Psoas muscle (tissue), 8 donors: Measurements from ENCODE around the gene ZMYND12. TPM values are rescaled to one million over a fixed set of nuclear protein-coding genes. Genes with fewer than 3 reads are reported as not detected.

ENCODE experiments used
- ATAC-seq, 4 donors: fragments of 200-7000 bp; cut with Tn5 transposase; one replicate each; pipeline ENCODE4 v1.9.1; 2020; ENCODE audit warnings: moderate library complexity in 3 of 4, mild to moderate bottlenecking in 2 of 4
- DNase-seq, 2 donors: peaks; one replicate each; pipeline ENCODE4 v3.0.0-alpha.2; 2020
- H3K27ac ChIP-seq: fragments of 200-600 bp; one replicate; pipeline ENCODE4 v1.8.0; 2022
- H3K27me3 ChIP-seq, 3 donors: fragments of 200-600 bp in 1 of 3; one replicate each; pipeline versions ENCODE4 v1.6.1 to v1.8.0; 2013 to 2022; ENCODE audit warnings: low read length in 2 of 3, mild to moderate bottlenecking in 2 of 3, moderate library complexity in 1 of 3; ENCODE audit not compliant: insufficient read depth in 3 of 3
- H3K36me3 ChIP-seq, 2 donors: fragments of 200-600 bp in 1 of 2; one replicate each; pipeline versions ENCODE4 v1.6.1 to v1.8.0; 2013 to 2022; ENCODE audit warnings: low read depth in 1 of 2, mild to moderate bottlenecking in 1 of 2, moderate library complexity in 1 of 2; ENCODE audit not compliant: insufficient read depth in 1 of 2
- H3K4me1 ChIP-seq: fragments of 200-600 bp; one replicate; pipeline ENCODE4 v1.8.0; 2022
- H3K4me3 ChIP-seq: fragments of 200-600 bp; one replicate; pipeline ENCODE4 v1.8.0; 2022; ENCODE audit warnings: mild to moderate bottlenecking
- H3K9me3 ChIP-seq: fragments of 200-600 bp; one replicate; pipeline ENCODE4 v1.8.0; 2022
- CTCF ChIP-seq: fragments of 200-600 bp; IDR thresholded peaks from one replicate; pipeline ENCODE4 v1.8.0; 2022; ENCODE audit warnings: antibody characterized with exemption
- WGBS, 3 donors: extraction: QIAGEN DNeasy Blood & Tissue Kit; methylation state at CpG; one replicate each; pipeline versions ENCODE4 v1.1.6 to v1.1.7; 2013; 5-methylcytosine and 5-hydroxymethylcytosine counted together
- intact Hi-C, 2 donors: fragments of 100-400 bp; cut with DNase I; formaldehyde crosslinking; loops; one replicate each; pipeline versions ENCODE4 v1.11.0 to v1.14.2; 2022
- polyA plus RNA-seq, 3 donors: library from polyadenylated mRNA; stranded (reverse); fragments of 200-250 nt; gene quantifications; one replicate each; pipeline ENCODE4 v1.2.3, GENCODE V29; 2013
- total RNA-seq, 4 donors: library from RNA; stranded (reverse); fragmentation: NEBNext Ultra II Directional in 2 of 4; extraction: Animal tissue kit (Norgen Biotek cat#: 25700) in 2 of 4; gene quantifications; one replicate each; pipeline versions ENCODE4 v1.2.1 to v1.2.4, GENCODE V29; 2021 to 2023
- donor health status: healthy with polysubstance abuse.
- donor health status: DM: no; HTN: no; CAD: no; lungs with moderate emphysema.
- donor health status: Bipolar disorder and iron deficiency.
- donor health status: healthy.
- donor health status: DM: yes; HTN: yes; CAD: no.
- donor health status: DM: no; HTN: no; CAD: no.
- donor health status: DM: no; HTN: no; CAD: no.
- donor health status: DM: yes; HTN: yes; CAD: no.

The ZMYND12 gene
- total and polyA plus RNA-seq, 7 donors: 0.39 to 2.7 (median 1.0) TPM

DNA sequence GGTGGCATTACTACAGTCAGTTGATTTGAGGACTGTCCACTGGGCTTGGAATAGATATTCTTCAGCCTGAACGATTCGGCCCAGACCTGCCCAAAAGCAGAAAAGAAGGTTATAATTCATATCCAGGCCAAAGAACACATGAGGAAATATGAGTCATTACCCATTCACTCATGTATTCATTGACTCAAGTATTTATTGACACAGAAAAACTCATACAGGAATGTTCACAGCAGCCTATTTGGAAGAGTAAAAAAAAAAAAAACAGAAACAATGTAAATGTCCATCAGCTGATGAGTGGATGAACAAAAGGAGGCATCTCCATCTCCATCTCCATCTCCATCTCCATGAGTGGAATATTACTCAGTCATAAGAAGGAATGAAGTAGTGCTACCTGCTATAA is 15.9 kb downstream of the ZMYND12 start:
- WGBS, 3 donors: 70 to 74% (median 73%) methylated on average over 2 of the region's 2 CpGs
- no peak for DNase-seq
- TF ChIP-seq CTCF: no peak
- Histone ChIP-seq H3K4me1 (no peaks in the 10 kb centered on the region), H3K27me3 (no peaks in the 10 kb centered on the region), H3K27ac (no peak overlapping the region), H3K4me3 (no peak overlapping the region), H3K9me3 (no peaks in the 10 kb centered on the region), H3K36me3 (no peaks in the 10 kb centered on the region)
- intact Hi-C loops: no loop called here
- no peak for ATAC-seq

DNA sequence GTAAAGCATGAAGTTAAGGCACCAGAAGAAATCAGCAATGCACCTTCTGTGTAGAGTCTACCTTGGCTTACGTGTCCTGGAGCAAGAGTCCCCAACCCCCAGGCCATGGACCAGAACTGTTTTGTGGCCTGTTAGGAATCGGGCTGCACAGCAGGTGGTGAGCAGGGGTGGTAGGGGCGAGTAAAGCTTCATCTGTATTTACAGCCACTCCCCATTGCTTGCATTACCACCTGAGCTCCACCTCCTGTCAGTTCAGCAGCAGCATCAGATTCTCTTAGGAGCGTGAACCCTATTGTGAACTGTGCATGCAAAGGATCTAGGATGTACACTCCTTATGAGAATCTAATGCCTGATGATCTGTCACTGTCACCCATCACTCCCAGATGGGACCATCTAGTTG is 21.5 kb downstream of the ZMYND12 start:
- 96 to 99% (median 97%) methylated on average over 4 of the region's 4 CpGs for WGBS, 3 donors
- no peak for ATAC-seq
- Histone ChIP-seq H3K9me3 (no peaks in the 10 kb centered on the region), H3K36me3 (no peaks in the 10 kb centered on the region), H3K4me1 (no peaks in the 10 kb centered on the region), H3K27me3 (no peaks in the 10 kb centered on the region), H3K27ac (no peak overlapping the region), H3K4me3 (no peak overlapping the region)
- intact Hi-C loops: no loop called here
- no peak for DNase-seq
- TF ChIP-seq CTCF: no peak

DNA sequence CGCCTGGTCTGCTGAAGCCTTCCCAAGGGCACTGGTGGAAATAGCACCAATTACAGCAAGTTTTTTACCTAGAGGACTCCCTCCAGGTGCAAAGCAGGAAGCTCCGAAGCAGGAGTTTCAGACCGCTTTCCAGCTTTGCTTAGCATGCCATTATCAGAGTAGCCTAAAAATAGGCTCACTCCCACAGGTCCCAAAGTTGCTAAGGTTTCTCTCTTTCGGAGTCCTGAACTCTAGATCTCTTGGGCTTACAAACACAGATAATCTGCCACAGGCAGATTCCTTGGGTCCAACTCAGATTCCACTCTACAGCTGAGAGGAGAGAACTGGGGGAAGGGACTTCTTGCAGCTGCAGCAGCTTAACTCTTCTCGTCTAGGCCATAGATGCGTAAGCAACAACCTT is 22.5 kb downstream of the ZMYND12 start:
- intact Hi-C loops: no loop called here
- Histone ChIP-seq H3K4me3 (no peak overlapping the region), H3K27me3 (no peaks in the 10 kb centered on the region), H3K27ac (no peak overlapping the region), H3K36me3 (no peaks in the 10 kb centered on the region), H3K4me1 (no peaks in the 10 kb centered on the region), H3K9me3 (no peaks in the 10 kb centered on the region)
- TF ChIP-seq CTCF: no peak
- WGBS, 3 donors: 73 to 78% (median 76%) methylated on average over 6 of the region's 6 CpGs
- ATAC-seq (no peak), DNase-seq (no peak)

DNA sequence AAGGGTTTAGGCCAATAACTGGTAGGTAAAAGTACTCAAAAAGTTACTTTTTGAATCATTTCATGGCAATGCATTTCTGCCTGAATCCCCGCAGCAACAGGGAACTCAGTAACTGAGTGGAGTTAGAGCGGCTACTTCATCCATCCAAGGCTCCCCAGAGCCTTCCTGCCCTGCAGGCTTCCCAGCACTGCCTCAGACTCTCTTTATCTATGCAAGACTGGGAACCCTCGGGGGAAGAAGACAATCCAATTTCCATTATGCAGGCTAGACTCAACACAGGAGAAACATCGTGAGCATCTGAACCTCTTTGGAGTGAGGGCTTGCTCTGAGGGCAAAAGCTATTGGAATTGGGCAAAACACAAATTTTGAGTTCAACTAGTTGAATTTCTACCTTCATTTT is 23.1 kb downstream of the ZMYND12 start:
- intact Hi-C loops: no loop called here
- ATAC-seq: no peak
- no peak for TF ChIP-seq CTCF
- Histone ChIP-seq H3K4me3 (no peak overlapping the region), H3K4me1 (no peaks in the 10 kb centered on the region), H3K27ac (no peak overlapping the region), H3K36me3 (no peaks in the 10 kb centered on the region), H3K27me3 (no peaks in the 10 kb centered on the region), H3K9me3 (no peaks in the 10 kb centered on the region)
- WGBS, 3 donors: 83 to 86% (median 85%) methylated on average over 4 of the region's 4 CpGs
- DNase-seq: no peak

DNA sequence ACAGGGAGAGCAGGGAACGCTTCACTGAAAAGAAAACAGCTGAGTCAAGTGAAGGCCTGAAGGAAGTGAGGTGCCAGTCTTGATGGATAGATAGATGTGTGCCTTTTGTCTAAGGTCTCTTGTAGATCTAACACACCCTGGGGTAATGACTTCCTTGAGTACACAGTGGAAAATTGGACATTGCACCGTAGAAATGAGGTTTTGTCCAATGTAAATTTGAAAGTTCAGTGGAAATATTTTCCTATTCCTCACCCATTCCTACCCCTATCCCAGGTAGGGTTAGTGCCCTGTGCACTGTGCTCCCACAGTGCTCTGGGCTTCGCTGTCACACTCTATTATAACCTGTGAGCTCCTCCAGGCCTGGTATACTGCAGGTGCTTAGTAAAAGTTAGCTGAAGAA is 24.3 kb downstream of the ZMYND12 start:
- WGBS, 3 donors: 82 to 90% (median 83%) methylated on average over 3 of the region's 3 CpGs
- no peak for TF ChIP-seq CTCF

More for the DNA sequence above, 24.3 kb downstream of the ZMYND12 start:
- Histone ChIP-seq H3K4me3 (no peak overlapping the region), H3K9me3 (no peaks in the 10 kb centered on the region), H3K27me3 (no peaks in the 10 kb centered on the region), H3K4me1 (no peaks in the 10 kb centered on the region), H3K27ac (no peak overlapping the region), H3K36me3 (no peaks in the 10 kb centered on the region)
- intact Hi-C loops: no loop called here
- DNase-seq (no peak), ATAC-seq (no peak)
